Measurements from ENCODE around the gene CCDC8. TPM values are rescaled to one million over a fixed set of nuclear protein-coding genes. Genes with fewer than 3 reads are reported as not detected.
A peak's percentile ranks its signal among the peaks of the same experiment; 100 is the strongest.

Gene CCDC8
- total and polyA plus RNA-seq, 8 donors, result 11.8 to 59.7 (median 47.8) TPM

- no peaks in the 10 kb centered on the region for H3K27me3 ChIP-seq
- DNase-seq (peak in 1 of 4 donors; percentile 65), ATAC-seq (no peak)
- H3K4me1 ChIP-seq, result peaks cover 0 to 8% of the 10 kb centered on the region in 2 donors
- TF ChIP-seq, protein P1, sequence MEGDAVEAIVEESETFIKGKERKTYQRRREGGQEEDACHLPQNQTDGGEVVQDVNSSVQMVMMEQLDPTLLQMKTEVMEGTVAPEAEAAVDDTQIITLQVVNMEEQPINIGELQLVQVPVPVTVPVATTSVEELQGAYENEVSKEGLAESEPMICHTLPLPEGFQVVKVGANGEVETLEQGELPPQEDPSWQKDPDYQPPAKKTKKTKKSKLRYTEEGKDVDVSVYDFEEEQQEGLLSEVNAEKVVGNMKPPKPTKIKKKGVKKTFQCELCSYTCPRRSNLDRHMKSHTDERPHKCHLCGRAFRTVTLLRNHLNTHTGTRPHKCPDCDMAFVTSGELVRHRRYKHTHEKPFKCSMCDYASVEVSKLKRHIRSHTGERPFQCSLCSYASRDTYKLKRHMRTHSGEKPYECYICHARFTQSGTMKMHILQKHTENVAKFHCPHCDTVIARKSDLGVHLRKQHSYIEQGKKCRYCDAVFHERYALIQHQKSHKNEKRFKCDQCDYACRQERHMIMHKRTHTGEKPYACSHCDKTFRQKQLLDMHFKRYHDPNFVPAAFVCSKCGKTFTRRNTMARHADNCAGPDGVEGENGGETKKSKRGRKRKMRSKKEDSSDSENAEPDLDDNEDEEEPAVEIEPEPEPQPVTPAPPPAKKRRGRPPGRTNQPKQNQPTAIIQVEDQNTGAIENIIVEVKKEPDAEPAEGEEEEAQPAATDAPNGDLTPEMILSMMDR (IDR thresholded peaks at IDR 0.05), result no peak
- no peaks in the 10 kb centered on the region for H3K9me3 ChIP-seq
- H3K27ac ChIP-seq, result no peak overlapping the region
- H3K4me3 ChIP-seq, result no peak overlapping the region
- H3K36me3 ChIP-seq, result peaks cover 0 to 69% of the 10 kb centered on the region in 2 donors
- intact Hi-C loops (cut with DNase I), result loop anchor here in 1 of 2 donors (10.0 kb wide), 1 partner anchor 105 kb away; no protein-coding TSS in a partner anchor
These were observed 23.1 kb downstream of the CCDC8 start for GRCh38 chr19:46390121-46390858.

- Histone ChIP-seq H3K9me3 (no peaks in the 10 kb centered on the region), H3K27me3 (no peaks in the 10 kb centered on the region), H3K4me1 (peaks cover 0 to 8% of the 10 kb centered on the region in 2 donors), H3K36me3 (peaks cover 0 to 87% of the 10 kb centered on the region in 2 donors), H3K27ac (no peak overlapping the region), H3K4me3 (no peak overlapping the region)
- intact Hi-C loops (cut with DNase I), result no loop called here
- TF ChIP-seq, protein P1 (IDR thresholded peaks at IDR 0.05), result no peak
- peak in 1 of 4 donors; percentile 69 for DNase-seq
- no peak for ATAC-seq
These were observed 24.9 kb downstream of the CCDC8 start for GRCh38 chr19:46388311-46389095.

DNA sequence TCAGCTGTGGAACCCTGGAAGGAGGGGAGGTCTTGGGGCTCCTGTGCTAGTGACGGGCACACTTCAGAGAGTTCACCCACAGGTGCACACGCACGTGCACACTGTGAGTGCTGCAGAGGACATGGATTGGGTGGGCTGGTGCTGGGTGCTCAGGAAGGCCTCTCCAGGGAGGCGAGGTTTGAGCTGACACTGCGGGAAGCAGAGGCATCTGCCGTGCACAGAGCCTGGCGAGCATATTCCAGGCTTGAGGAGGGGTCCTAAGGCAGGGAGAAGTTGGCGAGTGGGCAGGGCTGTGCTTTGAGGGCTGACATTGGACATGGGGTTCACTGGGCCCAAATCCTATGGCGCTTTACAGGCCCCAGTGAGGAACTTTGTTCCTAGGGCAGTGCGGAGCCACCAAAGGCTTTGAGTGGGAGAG lies 25.6 kb downstream of the CCDC8 start:
- Histone ChIP-seq H3K27me3 (no peaks in the 10 kb centered on the region), H3K4me1 (peaks cover 0 to 6% of the 10 kb centered on the region in 2 donors), H3K9me3 (no peaks in the 10 kb centered on the region), H3K27ac (no peak overlapping the region), H3K36me3 (peaks cover 0 to 95% of the 10 kb centered on the region in 2 donors), H3K4me3 (no peak overlapping the region)
- no peak for ATAC-seq
- intact Hi-C loops (cut with DNase I), result no loop called here
- DNase-seq, result peak in 1 of 4 donors; percentile 34
- TF ChIP-seq, protein P1 (IDR thresholded peaks at IDR 0.05), result no peak

GRCh38 chr19:46386996-46387712 lies 26.2 kb downstream of the CCDC8 start:
- no peaks in the 10 kb centered on the region for H3K27me3 ChIP-seq
- H3K4me3 ChIP-seq, result no peak overlapping the region
- H3K4me1 ChIP-seq, result peaks cover 0 to under 1% of the 10 kb centered on the region in 2 donors
- ATAC-seq (no peak), DNase-seq (peak in 1 of 4 donors; percentile 57)
- intact Hi-C loops (cut with DNase I), result no loop called here
- H3K27ac ChIP-seq, result no peak overlapping the region
- H3K36me3 ChIP-seq, result peaks cover 0 to 96% of the 10 kb centered on the region in 2 donors
- TF ChIP-seq, protein P1 (IDR thresholded peaks at IDR 0.05), result no peak
- H3K9me3 ChIP-seq, result no peaks in the 10 kb centered on the region

Measured in left lung (tissue), 10 donors.